Stimulated activated effector memory CD8-positive, alpha-beta T cell treated with anti-CD3 and anti-CD28 coated beads, Interleukin-12 subunit alpha, Interleukin-12 subunit beta, amount 100 ng/mL, for 72 hours (primary cell): Measurements from ENCODE around the gene UTP18.
"Not testable (repeated sequence)": the region's sequence is repeated elsewhere in the genome, so short reads cannot be mapped to it uniquely, and the experiment has no call there.

Experiments used
- ATAC-seq: fragments of 150-1000 bp; cut with Tn5 transposase; 2 replicates; pipeline ENCODE4 v1.10.0; 2021
- DNase-seq, 2 donors: peaks; one replicate each; pipeline ENCODE4 v3.0.0; 2021 to 2022; ENCODE audit warnings: low spot score in 2 of 2
- H3K27ac Mint-ChIP-seq: one replicate; pipeline ENCODE4 v1.8.0; 2022; ENCODE audit warnings: mild to moderate bottlenecking, mixed read lengths
- H3K36me3 Mint-ChIP-seq: one replicate; pipeline ENCODE4 v1.8.0; 2022; ENCODE audit warnings: mild to moderate bottlenecking, mixed read lengths
- H3K4me1 Mint-ChIP-seq: one replicate; pipeline ENCODE4 v1.8.0; 2022; ENCODE audit warnings: mixed read lengths
- H3K4me3 Mint-ChIP-seq: one replicate; pipeline ENCODE4 v1.8.0; 2022; ENCODE audit warnings: mild to moderate bottlenecking, mixed read lengths
- H3K9me3 Mint-ChIP-seq: one replicate; pipeline ENCODE4 v1.8.0; 2022; ENCODE audit warnings: mixed read lengths

Gene UTP18

DNA sequence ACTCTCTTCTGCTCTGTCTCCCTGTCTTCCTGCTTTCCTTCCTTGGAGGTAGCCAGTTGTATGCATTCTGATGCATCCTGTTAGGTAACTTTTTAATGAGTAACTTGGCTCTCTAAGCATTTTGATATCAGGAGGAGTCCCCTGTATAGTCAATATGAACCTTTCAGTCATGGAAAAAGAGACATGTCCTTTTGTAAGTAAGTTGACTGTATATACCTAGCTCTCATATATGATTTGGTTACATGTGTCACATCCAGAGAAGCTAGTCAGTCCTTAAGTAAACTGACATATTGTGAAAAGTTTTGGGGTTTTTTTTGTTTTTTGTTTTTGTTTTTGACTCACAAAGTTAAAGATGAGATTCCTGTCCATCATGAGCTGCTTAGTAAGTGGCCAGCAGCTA is 18.8 kb downstream of the UTP18 start:
- ATAC-seq: peak; percentile 93
- H3K36me3 Mint-ChIP-seq: peaks cover 100% of the 10 kb centered on the region

GRCh38 chr17:51287412-51287811 is 27.1 kb downstream of the UTP18 start:
- H3K9me3 Mint-ChIP-seq: no peaks in the 10 kb centered on the region
- peaks cover 100% of the 10 kb centered on the region for H3K36me3 Mint-ChIP-seq
- H3K4me3 Mint-ChIP-seq: no peak overlapping the region
- H3K4me1 Mint-ChIP-seq: peaks cover 14% of the 10 kb centered on the region
- no peak for DNase-seq
- peak overlapping the region; percentile 2 for H3K27ac Mint-ChIP-seq
- ATAC-seq: no peak

More for the DNA sequence above, 18.8 kb downstream of the UTP18 start:
- Mint-ChIP-seq H3K4me1 (no peaks in the 10 kb centered on the region), H3K4me3 (no peak overlapping the region), H3K27ac (peak overlapping the region; percentile 70), H3K9me3 (no peaks in the 10 kb centered on the region)
- DNase-seq: no peak

DNA sequence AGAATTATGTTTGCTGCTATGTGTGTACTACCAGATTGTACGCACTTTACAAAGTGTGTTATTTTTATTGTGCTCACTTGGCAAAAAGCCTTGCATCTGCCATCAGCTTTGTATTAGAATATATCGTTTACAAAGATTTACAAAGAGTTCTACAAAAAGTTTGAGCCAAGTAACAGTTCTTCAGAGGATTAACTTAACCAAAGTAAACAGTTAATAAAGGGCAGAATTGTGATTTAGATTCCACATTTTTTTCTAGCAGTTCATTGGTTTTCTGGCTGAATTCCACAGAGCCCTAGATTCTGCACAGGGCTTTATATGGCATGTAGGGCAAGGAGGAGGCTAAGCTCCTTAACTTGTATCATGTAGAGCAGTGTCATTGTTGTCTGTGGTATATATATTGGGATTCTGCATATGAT is 29.4 kb downstream of the UTP18 start:
- Mint-ChIP-seq H3K9me3 (no peaks in the 10 kb centered on the region), H3K27ac (peak overlapping the region; percentile 8), H3K4me1 (peaks cover 14% of the 10 kb centered on the region), H3K36me3 (peaks cover 100% of the 10 kb centered on the region), H3K4me3 (no peak overlapping the region)
- ATAC-seq (no peak), DNase-seq (no peak)

DNA sequence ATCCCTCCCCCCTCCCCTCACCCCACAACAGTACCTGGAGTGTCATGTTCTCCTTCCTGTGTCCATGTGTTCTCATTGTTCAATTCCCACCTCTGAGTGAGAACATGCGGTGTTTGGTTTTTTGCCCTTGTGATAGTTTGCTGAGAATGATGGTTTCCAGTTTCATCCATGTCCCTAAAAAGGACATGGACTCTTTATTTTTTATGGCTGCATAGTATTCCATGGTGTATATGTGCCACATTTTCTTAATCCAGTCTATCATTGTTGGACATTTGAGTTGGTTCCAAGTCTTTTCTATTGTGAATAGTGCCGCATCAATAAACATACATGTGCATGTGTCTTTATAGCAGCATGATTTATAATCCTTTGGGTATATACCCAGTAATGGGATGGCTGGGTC is 34.0 kb downstream of the UTP18 start:
- peaks cover 85% of the 10 kb centered on the region for H3K36me3 Mint-ChIP-seq
- DNase-seq, H3K4me1 Mint-ChIP-seq, H3K9me3 Mint-ChIP-seq, ATAC-seq, H3K4me3 Mint-ChIP-seq, H3K27ac Mint-ChIP-seq: not testable (repeated sequence)

GRCh38 chr17:51298508-51299371 is 38.4 kb downstream of the UTP18 start:
- Mint-ChIP-seq H3K9me3 (no peaks in the 10 kb centered on the region), H3K27ac (no peak overlapping the region), H3K4me3 (no peak overlapping the region), H3K36me3 (peaks cover 41% of the 10 kb centered on the region), H3K4me1 (no peaks in the 10 kb centered on the region)
- ATAC-seq (no peak), DNase-seq (no peak)

DNA sequence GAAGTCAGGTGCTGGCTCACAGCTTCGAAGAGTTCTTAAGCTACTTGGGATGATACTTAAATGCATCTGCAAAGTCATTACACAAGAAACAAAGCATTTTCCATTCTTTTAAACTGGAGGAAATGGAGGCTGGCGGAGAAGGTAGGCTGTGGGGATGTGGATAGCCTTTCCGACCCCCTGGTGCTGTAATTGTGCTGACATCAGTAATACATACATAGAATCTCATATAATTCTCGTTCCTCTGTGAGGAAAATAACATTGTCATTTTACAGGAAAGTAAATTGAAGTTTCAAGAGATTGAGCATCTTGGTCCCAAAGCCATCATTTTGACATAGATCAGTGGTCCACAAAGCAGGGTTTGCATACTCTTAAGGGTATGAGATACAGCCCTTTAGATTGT is 39.5 kb downstream of the UTP18 start:
- Mint-ChIP-seq H3K36me3 (peaks cover 30% of the 10 kb centered on the region), H3K4me1 (no peaks in the 10 kb centered on the region), H3K9me3 (no peaks in the 10 kb centered on the region)

DNA sequence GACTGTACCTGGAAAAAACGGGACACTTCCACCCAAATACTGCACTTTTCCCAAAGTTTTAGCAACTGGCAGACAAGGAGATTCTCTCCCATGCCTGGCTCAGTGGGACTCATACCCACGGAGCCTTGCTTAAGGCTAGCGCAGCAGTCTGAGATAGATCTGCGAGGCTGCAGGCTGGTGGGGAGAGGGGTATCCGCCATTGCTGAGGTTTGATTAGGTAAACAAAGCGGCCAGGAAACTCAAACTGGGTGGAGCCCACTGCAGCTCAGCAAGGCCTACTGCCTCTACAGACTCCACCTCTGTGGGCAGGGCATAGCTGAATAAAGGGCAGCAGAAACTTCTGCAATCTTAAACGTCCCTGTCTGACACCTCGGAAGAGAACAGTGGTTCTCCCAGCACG is 44.8 kb downstream of the UTP18 start:
- ATAC-seq: no peak
- no peak overlapping the region for H3K27ac Mint-ChIP-seq
- DNase-seq: no peak
- no peaks in the 10 kb centered on the region for H3K36me3 Mint-ChIP-seq
- H3K9me3 Mint-ChIP-seq: peaks cover 8% of the 10 kb centered on the region
- H3K4me1 Mint-ChIP-seq: no peaks in the 10 kb centered on the region
- no peak overlapping the region for H3K4me3 Mint-ChIP-seq

More for the DNA sequence above, 39.5 kb downstream of the UTP18 start:
- Mint-ChIP-seq H3K4me3 (no peak overlapping the region), H3K27ac (peak overlapping the region; percentile 41)
- ATAC-seq (no peak), DNase-seq (no peak)

DNA sequence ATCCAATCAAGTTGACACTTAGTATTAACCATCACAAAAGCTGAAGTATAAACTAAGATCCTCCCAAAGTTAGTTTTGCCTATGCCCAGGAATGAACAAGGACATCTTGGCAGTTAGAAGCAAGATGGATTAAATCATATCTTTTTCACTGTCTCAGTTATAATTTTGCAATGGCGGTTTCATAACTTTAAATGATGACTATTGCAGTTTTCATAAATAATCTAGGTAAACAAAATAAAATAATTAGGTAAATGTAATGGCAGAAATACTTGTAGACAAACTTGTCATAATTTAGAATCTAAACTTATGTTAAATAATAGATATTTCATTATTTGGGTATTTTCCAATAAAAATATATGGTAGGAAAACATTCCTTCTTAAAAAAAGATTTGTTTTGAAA is 51.7 kb downstream of the UTP18 start:
- H3K4me1 Mint-ChIP-seq, ATAC-seq, H3K9me3 Mint-ChIP-seq, H3K4me3 Mint-ChIP-seq, H3K27ac Mint-ChIP-seq, H3K36me3 Mint-ChIP-seq, DNase-seq: not testable (repeated sequence)

GRCh38 chr17:51319186-51319585 is 58.8 kb downstream of the UTP18 start:
- no peak for DNase-seq
- H3K9me3 Mint-ChIP-seq: peaks cover 6% of the 10 kb centered on the region
- H3K27ac Mint-ChIP-seq: no peak overlapping the region
- H3K4me1 Mint-ChIP-seq: no peaks in the 10 kb centered on the region
- H3K4me3 Mint-ChIP-seq: no peak overlapping the region
- no peaks in the 10 kb centered on the region for H3K36me3 Mint-ChIP-seq
- ATAC-seq: no peak

DNA sequence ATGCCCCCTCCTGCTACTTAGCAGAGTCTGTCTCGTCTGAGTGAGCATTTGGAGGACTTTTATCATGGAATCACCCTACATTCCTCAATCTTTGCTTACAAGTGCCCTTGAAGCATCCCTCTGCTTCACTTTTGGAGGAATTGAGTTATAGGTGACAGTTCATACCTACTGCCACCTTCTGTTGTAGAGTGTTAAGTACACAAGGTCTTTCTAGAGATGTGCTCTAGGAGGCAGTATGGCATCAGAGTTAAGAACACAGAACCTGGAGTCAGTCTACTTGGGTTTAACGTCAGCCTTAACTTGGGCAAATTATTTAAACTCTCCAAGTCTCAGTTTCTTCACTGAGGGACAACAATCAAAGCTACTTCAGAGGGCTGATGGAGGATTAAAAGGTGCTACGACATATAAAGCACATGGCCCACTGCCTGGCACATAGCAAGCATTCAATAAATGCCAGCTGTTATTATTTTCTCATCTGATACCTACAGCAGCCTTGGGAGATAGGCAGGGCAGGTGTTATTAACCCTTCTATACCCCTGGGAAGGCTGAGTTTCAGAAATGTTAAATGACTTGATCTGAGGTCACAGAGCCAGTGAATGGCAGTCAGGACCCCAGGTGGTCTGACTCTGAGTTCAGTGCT is 62.2 kb downstream of the UTP18 start:
- no peaks in the 10 kb centered on the region for H3K36me3 Mint-ChIP-seq
- ATAC-seq: peak; percentile 66
- no peak overlapping the region for H3K27ac Mint-ChIP-seq
- H3K4me1 Mint-ChIP-seq: no peaks in the 10 kb centered on the region
- H3K9me3 Mint-ChIP-seq: peaks cover 6% of the 10 kb centered on the region
- no peak overlapping the region for H3K4me3 Mint-ChIP-seq
- no peak for DNase-seq

GRCh38 chr17:51325471-51325870 is 65.1 kb downstream of the UTP18 start:
- H3K9me3 Mint-ChIP-seq: no peaks in the 10 kb centered on the region
- no peaks in the 10 kb centered on the region for H3K36me3 Mint-ChIP-seq
- ATAC-seq (no peak), DNase-seq (no peak)
- H3K4me3 Mint-ChIP-seq: no peak overlapping the region
- H3K27ac Mint-ChIP-seq: no peak overlapping the region
- H3K4me1 Mint-ChIP-seq: no peaks in the 10 kb centered on the region

- H3K9me3 Mint-ChIP-seq, DNase-seq, ATAC-seq, H3K36me3 Mint-ChIP-seq, H3K4me3 Mint-ChIP-seq, H3K4me1 Mint-ChIP-seq, H3K27ac Mint-ChIP-seq: not testable (repeated sequence)
Measured at GRCh38 chr17:51330861-51331503, 70.6 kb downstream of the UTP18 start.

DNA sequence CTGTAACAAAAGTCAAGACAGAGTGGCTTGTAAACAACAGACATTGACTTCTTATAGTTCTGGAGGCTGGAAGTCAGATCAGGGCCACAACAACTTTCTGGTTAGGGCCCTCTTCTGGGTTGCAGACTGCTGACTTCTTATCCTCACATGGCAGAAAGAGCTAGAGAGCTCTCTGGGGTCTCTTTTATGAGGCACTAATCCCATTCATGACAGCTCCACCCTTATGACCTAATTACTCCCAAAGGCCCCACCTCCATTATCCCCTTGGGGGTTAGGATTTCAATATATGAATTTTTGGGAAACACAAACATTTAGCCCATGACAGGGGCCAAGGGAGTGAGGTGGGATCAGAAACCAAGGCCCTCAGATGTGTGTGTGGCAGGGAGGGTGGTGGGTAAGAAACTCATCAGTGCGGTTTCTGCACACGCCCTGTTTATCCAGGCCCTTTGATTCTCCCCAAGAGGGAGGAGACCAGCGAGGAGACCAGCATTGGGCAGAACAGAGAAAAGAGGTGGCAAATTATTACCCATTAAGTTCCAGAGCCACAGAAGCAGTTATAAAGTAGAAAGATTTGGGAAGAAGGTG is 74.8 kb downstream of the UTP18 start:
- no peak overlapping the region for H3K4me3 Mint-ChIP-seq
- no peaks in the 10 kb centered on the region for H3K36me3 Mint-ChIP-seq
- no peaks in the 10 kb centered on the region for H3K4me1 Mint-ChIP-seq
- H3K27ac Mint-ChIP-seq: no peak overlapping the region
- no peak for ATAC-seq
- no peaks in the 10 kb centered on the region for H3K9me3 Mint-ChIP-seq
- no peak for DNase-seq

DNA sequence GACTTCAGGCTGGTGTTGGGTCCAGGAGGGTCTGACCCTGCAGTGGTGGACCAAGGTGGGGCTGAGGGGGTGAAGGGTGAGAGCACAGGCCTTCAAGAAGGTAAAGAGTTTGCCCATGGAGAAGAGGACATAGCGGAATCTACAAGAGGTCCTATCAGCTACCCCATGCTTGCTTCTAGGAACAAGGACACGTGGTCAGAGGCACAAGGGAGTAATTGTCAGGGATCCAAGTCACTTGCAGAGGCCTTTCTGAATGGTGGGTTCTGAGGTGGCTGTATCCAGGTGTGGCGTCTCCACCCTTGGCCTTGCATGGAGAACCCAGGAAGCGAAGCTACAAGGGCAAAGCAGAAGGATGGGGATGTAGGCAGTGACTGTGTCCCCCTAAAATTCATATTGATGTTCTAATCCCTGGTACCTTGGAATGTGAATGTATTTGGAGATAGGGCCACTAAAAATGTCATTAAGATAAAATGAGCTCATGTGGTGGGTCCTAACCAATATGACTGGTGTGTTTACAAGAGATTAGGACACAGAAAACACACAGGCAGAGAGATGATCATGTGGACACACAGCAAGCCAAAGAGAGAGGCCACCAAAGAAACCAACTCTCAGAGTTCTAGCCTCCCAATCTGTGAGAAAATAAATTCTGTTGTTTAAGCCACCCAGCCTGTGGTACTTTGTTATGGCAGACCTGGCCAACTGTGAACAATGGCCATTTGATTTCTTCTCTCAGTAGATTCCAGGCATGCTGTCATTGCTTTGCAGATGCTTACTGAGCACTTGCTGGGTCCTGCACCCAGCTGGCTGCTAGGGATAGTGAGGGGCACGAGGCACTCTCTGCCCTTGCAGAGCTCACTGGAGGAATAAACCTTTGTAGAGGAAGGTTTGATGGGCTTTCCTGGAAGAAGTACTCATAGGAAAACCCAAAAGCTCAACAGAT is 75.8 kb downstream of the UTP18 start:
- no peaks in the 10 kb centered on the region for H3K4me1 Mint-ChIP-seq
- H3K4me3 Mint-ChIP-seq: no peak overlapping the region
- DNase-seq (no peak), ATAC-seq (no peak)
- H3K27ac Mint-ChIP-seq: no peak overlapping the region
- H3K36me3 Mint-ChIP-seq: no peaks in the 10 kb centered on the region
- no peaks in the 10 kb centered on the region for H3K9me3 Mint-ChIP-seq
